Gastroesophageal sphincter (tissue), 3 donors: ENCODE measurements around the gene NAALADL2.

Experiments
- EP300 ChIP-seq: sonication (generic); formaldehyde crosslinking; IDR thresholded peaks from one replicate; pipeline ENCODE4 v1.6.1; 2017; ENCODE audit warnings: antibody characterized with exemption, mild to moderate bottlenecking
- POLR2A ChIP-seq, 2 donors: fragments of 450-650 bp; IDR thresholded peaks; one replicate each; pipeline ENCODE4 v1.6.1; 2017; ENCODE audit warnings: antibody characterized with exemption in 2 of 2, mild to moderate bottlenecking in 2 of 2, moderate library complexity in 1 of 2
- TF ChIP-seq, protein P1 (sequence below), 4 experiments: fragments of 200-600 bp in 2 of 4; fragments of 450-650 bp in 2 of 4; sonication (generic) in 1 of 4; IDR thresholded peaks; one replicate each; pipeline ENCODE4 v1.5.1; 2017 to 2019; ENCODE audit warnings: antibody characterized with exemption in 4 of 4, mild to moderate bottlenecking in 2 of 4, moderate library complexity in 2 of 4

DNA sequence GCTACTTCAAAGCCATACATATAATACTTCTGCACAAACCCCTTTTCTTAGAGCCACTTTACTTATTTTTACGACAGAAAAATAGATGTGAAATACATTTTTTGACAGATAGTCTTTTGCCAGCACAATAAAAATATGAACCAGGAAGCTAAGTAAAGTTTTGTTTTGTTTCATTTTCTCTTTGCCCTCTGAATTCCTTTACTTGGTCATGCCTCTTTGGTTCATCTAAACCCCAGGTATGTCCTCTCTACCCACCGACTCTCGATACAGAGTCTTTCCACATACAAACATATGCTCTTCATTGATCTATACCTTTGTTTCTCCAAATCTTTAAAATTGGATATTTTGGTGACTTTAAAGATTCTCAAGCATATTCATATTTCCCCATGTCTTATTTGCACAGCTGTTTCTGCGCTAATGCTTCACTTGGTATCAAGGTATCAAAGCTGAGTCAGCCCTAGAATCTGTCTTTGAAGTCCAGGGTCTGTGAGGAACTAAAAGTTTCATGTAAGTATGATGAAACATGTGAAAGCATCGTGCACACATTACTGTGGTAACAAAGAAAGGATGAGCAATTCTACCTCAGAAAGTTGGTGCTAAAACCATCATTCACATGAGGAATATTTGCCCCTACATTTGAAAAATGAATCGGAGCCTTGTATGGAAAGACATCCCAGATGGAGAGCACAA is 845.4 kb downstream of the NAALADL2 start:
- TF ChIP-seq POLR2A (IDR thresholded peaks at IDR 0.05) (no peak), EP300 (no peak)
- TF ChIP-seq, protein P1, sequence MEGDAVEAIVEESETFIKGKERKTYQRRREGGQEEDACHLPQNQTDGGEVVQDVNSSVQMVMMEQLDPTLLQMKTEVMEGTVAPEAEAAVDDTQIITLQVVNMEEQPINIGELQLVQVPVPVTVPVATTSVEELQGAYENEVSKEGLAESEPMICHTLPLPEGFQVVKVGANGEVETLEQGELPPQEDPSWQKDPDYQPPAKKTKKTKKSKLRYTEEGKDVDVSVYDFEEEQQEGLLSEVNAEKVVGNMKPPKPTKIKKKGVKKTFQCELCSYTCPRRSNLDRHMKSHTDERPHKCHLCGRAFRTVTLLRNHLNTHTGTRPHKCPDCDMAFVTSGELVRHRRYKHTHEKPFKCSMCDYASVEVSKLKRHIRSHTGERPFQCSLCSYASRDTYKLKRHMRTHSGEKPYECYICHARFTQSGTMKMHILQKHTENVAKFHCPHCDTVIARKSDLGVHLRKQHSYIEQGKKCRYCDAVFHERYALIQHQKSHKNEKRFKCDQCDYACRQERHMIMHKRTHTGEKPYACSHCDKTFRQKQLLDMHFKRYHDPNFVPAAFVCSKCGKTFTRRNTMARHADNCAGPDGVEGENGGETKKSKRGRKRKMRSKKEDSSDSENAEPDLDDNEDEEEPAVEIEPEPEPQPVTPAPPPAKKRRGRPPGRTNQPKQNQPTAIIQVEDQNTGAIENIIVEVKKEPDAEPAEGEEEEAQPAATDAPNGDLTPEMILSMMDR (IDR thresholded peaks at IDR 0.05) = no peak
